ENCODE measurements around the gene FLNA. TPM values are rescaled to one million over a fixed set of nuclear protein-coding genes. Genes with fewer than 3 reads are reported as not detected.

Gene FLNA
- total RNA-seq, 1 donor from 2014 or later = 2,809 TPM

DNA sequence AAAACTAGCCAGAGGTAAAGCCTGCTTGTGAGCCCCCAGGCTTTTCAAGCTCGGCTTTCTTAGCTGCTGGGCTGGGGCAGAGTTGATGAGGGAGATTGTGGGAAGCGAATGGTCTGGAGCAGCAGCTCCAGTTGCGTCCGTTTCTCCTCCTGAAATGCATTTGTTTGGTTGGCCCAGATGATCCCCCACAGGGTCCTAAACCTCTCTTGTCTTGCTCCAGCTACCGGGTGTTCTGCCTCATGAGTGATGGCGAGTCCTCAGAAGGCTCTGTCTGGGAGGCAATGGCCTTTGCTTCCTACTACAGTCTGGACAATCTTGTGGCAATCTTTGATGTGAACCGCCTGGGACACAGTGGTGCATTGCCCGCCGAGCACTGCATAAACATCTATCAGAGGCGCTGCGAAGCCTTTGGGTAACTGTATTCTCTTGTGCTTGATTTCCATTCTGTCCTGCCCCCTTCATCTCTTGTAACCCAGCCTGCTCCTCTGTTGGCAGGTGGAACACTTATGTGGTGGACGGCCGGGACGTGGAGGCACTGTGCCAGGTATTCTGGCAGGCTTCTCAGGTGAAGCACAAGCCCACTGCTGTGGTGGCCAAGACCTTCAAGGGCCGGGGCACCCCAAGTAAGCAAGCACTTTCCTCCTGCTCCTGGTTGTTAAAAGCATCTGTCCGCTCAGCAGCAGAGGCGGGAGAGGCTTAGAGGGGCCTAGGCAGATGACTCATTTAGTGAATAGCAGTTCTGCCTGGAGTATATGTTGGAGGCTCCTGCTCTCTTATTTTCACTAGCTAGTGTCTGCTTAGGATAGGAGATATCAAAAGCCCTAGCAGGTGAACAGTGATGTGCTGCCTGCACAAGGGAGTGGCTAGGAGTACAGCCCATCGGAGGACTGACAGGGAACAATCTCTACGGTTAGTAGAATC lies 63.6 kb downstream of the FLNA start:
- FAIRE-seq = no peak
- Mint-ChIP-seq H3K9me3 (ENCODE audit: unreplicated experiment) (no peaks in the 10 kb centered on the region), H3K4me3 (ENCODE audit: unreplicated experiment) (no peak overlapping the region), H3K4me1 (ENCODE audit: low read depth, unreplicated experiment) (no peaks in the 10 kb centered on the region), H3K36me3 (ENCODE audit: low read depth, unreplicated experiment) (no peaks in the 10 kb centered on the region), H3K27ac (ENCODE audit: unreplicated experiment) (no peak overlapping the region), H3K27me3 (ENCODE audit: low read depth, unreplicated experiment) (peaks cover 3% of the 10 kb centered on the region)
- no peak overlapping the region for H3K9ac ChIP-seq (ENCODE audit: low read length)
- no peak for DNase-seq (ENCODE audit: low read depth)
- no peaks in the 10 kb centered on the region for H4K20me1 ChIP-seq (ENCODE audit: insufficient read depth, low read length)
- TF ChIP-seq, protein P1, sequence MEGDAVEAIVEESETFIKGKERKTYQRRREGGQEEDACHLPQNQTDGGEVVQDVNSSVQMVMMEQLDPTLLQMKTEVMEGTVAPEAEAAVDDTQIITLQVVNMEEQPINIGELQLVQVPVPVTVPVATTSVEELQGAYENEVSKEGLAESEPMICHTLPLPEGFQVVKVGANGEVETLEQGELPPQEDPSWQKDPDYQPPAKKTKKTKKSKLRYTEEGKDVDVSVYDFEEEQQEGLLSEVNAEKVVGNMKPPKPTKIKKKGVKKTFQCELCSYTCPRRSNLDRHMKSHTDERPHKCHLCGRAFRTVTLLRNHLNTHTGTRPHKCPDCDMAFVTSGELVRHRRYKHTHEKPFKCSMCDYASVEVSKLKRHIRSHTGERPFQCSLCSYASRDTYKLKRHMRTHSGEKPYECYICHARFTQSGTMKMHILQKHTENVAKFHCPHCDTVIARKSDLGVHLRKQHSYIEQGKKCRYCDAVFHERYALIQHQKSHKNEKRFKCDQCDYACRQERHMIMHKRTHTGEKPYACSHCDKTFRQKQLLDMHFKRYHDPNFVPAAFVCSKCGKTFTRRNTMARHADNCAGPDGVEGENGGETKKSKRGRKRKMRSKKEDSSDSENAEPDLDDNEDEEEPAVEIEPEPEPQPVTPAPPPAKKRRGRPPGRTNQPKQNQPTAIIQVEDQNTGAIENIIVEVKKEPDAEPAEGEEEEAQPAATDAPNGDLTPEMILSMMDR (IDR thresholded peaks at IDR 0.05; ENCODE audit: insufficient read depth, low read depth, low read length) = no peak
- TF ChIP-seq EZH2 (IDR thresholded peaks at IDR 0.05; ENCODE audit: insufficient read depth, low read length) = no peak
- H3K79me2 ChIP-seq (ENCODE audit: insufficient read depth, low read length) = no peaks in the 10 kb centered on the region
- H3K36me3 ChIP-seq (ENCODE audit: insufficient read depth, low read length) = no peaks in the 10 kb centered on the region
- no peak overlapping the region for H3K27ac ChIP-seq (ENCODE audit: low read depth, low read length)
- H3K4me3 ChIP-seq (ENCODE audit: insufficient read depth, low read depth, low read length) = no peak overlapping the region
- no peak overlapping the region for H2AFZ ChIP-seq (ENCODE audit: low read depth, low read length)
- H3K4me2 ChIP-seq (ENCODE audit: low read length) = no peak overlapping the region
- H3K4me1 ChIP-seq (ENCODE audit: insufficient read depth, low read length) = no peaks in the 10 kb centered on the region
- no peaks in the 10 kb centered on the region for H3K9me3 ChIP-seq (ENCODE audit: insufficient read depth, low read depth, low read length)
- H3K27me3 ChIP-seq (ENCODE audit: insufficient read depth, low read length) = no peaks in the 10 kb centered on the region

DNA sequence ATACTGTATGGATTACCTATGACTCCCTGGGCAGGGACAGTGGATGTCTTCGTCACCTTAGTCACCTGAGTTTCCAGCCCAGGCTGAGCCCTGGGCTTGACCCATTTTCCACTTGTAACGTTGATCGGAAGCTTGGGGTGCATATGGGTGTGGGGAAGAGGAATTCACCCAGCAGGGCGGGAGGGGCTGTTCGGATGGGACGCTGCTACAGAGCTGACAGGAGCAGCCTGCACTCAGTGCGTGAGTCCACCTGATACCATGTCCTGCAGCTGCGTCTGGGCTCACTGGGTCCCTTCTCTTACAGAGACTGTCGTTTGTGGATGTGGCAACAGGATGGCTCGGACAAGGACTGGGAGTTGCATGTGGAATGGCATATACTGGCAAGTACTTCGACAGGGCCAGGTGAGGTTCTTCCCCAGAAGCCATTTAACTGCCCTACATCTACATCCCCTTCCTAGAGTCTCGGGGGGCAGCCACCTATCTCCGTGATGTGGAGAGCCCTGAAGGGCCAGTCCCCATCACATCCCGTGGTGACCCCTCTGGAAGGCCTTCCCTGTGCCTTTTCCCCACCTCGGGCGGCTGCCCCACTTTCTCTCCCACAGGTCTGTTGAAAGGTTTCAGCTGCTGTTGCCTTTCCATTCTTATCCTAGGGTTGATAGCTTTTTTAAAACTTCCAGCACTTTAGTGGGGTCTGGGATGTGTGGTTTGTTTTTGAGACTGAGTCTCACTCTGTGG lies 65.2 kb downstream of the FLNA start:
- no peaks in the 10 kb centered on the region for H3K4me1 Mint-ChIP-seq (ENCODE audit: low read depth, unreplicated experiment)
- Histone ChIP-seq H2AFZ (ENCODE audit: low read depth, low read length) (no peak overlapping the region), H4K20me1 (ENCODE audit: insufficient read depth, low read length) (no peaks in the 10 kb centered on the region), H3K36me3 (ENCODE audit: insufficient read depth, low read length) (no peaks in the 10 kb centered on the region), H3K79me2 (ENCODE audit: insufficient read depth, low read length) (no peaks in the 10 kb centered on the region), H3K27ac (ENCODE audit: low read depth, low read length) (no peak overlapping the region), H3K4me1 (ENCODE audit: insufficient read depth, low read length) (no peaks in the 10 kb centered on the region), H3K9me3 (ENCODE audit: insufficient read depth, low read depth, low read length) (no peaks in the 10 kb centered on the region), H3K9ac (ENCODE audit: low read length) (no peak overlapping the region), H3K4me2 (ENCODE audit: low read length) (no peak overlapping the region), H3K27me3 (ENCODE audit: insufficient read depth, low read length) (no peaks in the 10 kb centered on the region), H3K4me3 (ENCODE audit: insufficient read depth, low read depth, low read length) (no peak overlapping the region)
- no peaks in the 10 kb centered on the region for H3K36me3 Mint-ChIP-seq (ENCODE audit: low read depth, unreplicated experiment)
- H3K27ac Mint-ChIP-seq (ENCODE audit: unreplicated experiment) = no peak overlapping the region
- H3K27me3 Mint-ChIP-seq (ENCODE audit: low read depth, unreplicated experiment) = peaks cover 3% of the 10 kb centered on the region
- no peak for DNase-seq (ENCODE audit: low read depth)
- H3K9me3 Mint-ChIP-seq (ENCODE audit: unreplicated experiment) = no peaks in the 10 kb centered on the region
- no peak overlapping the region for H3K4me3 Mint-ChIP-seq (ENCODE audit: unreplicated experiment)
- FAIRE-seq = no peak
- TF ChIP-seq, protein P1 (IDR thresholded peaks at IDR 0.05; ENCODE audit: insufficient read depth, low read depth, low read length) = no peak
- TF ChIP-seq EZH2 (IDR thresholded peaks at IDR 0.05; ENCODE audit: insufficient read depth, low read length) = no peak

Data from astrocyte (in vitro differentiated cells and primary cell).